ENCODE measurements around the gene CHAD.
A peak's percentile ranks its signal among the peaks of the same experiment; 100 is the strongest.
"Not testable (repeated sequence)": the region's sequence is repeated elsewhere in the genome, so short reads cannot be mapped to it uniquely, and the experiment has no call there.

The CHAD gene

GRCh38 chr17:50425682-50426471, 42.8 kb downstream of the CHAD start, which contains the start of gene ACSF2:
TSS of gene ACSF2 (plus strand) at chr17:50426218. CDS start at chr17:50426262, 44 bp downstream.
- DNase-seq: peak; percentile 16

GRCh38 chr17:50424996-50425681, 43.5 kb downstream of the CHAD start:
- no peak for DNase-seq

- no peak for DNase-seq
Measured at GRCh38 chr17:50424246-50424995, 44.3 kb downstream of the CHAD start.

GRCh38 chr17:50423553-50424159, 45.0 kb downstream of the CHAD start:
- DNase-seq: no peak

GRCh38 chr17:50422738-50423137, 45.9 kb downstream of the CHAD start:
- DNase-seq: no peak

GRCh38 chr17:50421308-50422051, 47.2 kb downstream of the CHAD start:
- DNase-seq: peak; percentile 33

- DNase-seq: no peak
Measured at GRCh38 chr17:50420419-50421112, 48.1 kb downstream of the CHAD start.

GRCh38 chr17:50419577-50419976, 49.1 kb downstream of the CHAD start:
- DNase-seq: not testable (repeated sequence)

GRCh38 chr17:50414808-50415207, 53.9 kb downstream of the CHAD start:
- DNase-seq: no peak

All from KG1 (cell line).